Right lobe of liver (tissue), 6 donors: ENCODE results near the gene TENM4. TPM values are rescaled to one million over a fixed set of nuclear protein-coding genes. Genes with fewer than 3 reads are reported as not detected.

Source experiments
- ATAC-seq, 4 donors: fragments of 200-7000 bp; cut with Tn5 transposase; one replicate each; pipeline ENCODE4 v1.9.1; 2020; ENCODE audit warnings: mild to moderate bottlenecking in 4 of 4, moderate library complexity in 4 of 4
- DNase-seq, 3 donors: peaks; one replicate each; pipeline ENCODE4 v3.0.0-alpha.2; 2020
- H3K27ac ChIP-seq, 3 donors: fragments of 200-600 bp; one replicate each; pipeline ENCODE4 v1.8.0; 2022
- H3K27me3 ChIP-seq, 2 donors: fragments of 200-600 bp; one replicate each; pipeline ENCODE4 v1.8.0; 2022
- H3K36me3 ChIP-seq, 4 donors: fragments of 200-600 bp; sonication (generic) in 1 of 4; one replicate each; pipeline versions ENCODE4 v1.5.1 to v1.8.0; 2017 to 2022; ENCODE audit warnings: control low read depth in 1 of 4
- H3K4me1 ChIP-seq, 4 donors: fragments of 200-600 bp; sonication (generic) in 1 of 4; one replicate each; pipeline versions ENCODE4 v1.5.1 to v1.8.0; 2017 to 2022; ENCODE audit warnings: control low read depth in 1 of 4
- H3K4me3 ChIP-seq, 3 donors: fragments of 200-600 bp; one replicate each; pipeline ENCODE4 v1.8.0; 2022
- H3K9me3 ChIP-seq, 4 donors: fragments of 200-600 bp; sonication (generic) in 1 of 4; one replicate each; pipeline versions ENCODE4 v1.5.1 to v1.8.0; 2017 to 2022; ENCODE audit warnings: control low read depth in 1 of 4
- POLR2A ChIP-seq: fragments of 450-650 bp; IDR thresholded peaks from one replicate; pipeline ENCODE4 v1.6.1; 2017; ENCODE audit warnings: antibody characterized with exemption, mild to moderate bottlenecking
- WGBS: methylation state at CpG from one replicate; pipeline ENCODE4 v1.1.6; 2018; ENCODE audit warnings: low coverage, low lambda C conversion rate; ENCODE audit not compliant: insufficient coverage; ENCODE audit errors: missing lambda C conversion rate; 5-methylcytosine and 5-hydroxymethylcytosine counted together
- intact Hi-C, 2 donors: fragments of 100-400 bp; cut with DNase I; formaldehyde crosslinking; loops; one replicate each; pipeline versions ENCODE4 v1.11.2 to v1.14.1; 2022
- total RNA-seq, 6 experiments: library from RNA; depleted of rRNA in 2 of 6; stranded (reverse); fragments of >200 nt in 2 of 6; fragmentation: NEBNext Ultra II Directional in 3 of 6; extraction: Animal tissue kit (Norgen Biotek cat#: 25700) in 3 of 6; gene quantifications; one replicate each; pipeline versions ENCODE4 v1.1.0 to v1.2.4, GENCODE V29; 2016 to 2023
- TF ChIP-seq, protein P1 (sequence below), 4 donors: fragments of 200-600 bp in 3 of 4; fragments of 450-650 bp in 1 of 4; IDR thresholded peaks; one replicate each; pipeline versions ENCODE4 v1.5.1 to v1.8.0; 2016 to 2022; ENCODE audit warnings: antibody characterized with exemption in 4 of 4, mild to moderate bottlenecking in 2 of 4
- donor health status: DM: no; HTN: yes; CAD: no.
- donor health status: DM: no; HTN: no; CAD: no.
- donor health status: DM: no; HTN: no; CAD: no.
- donor health status: DM: no; HTN: yes; CAD: no.
- donor health status: DM: no; HTN: yes; CAD: no.

The TENM4 gene
- total RNA-seq, 6 experiments from 2014 or later: 0.04 to 0.58 (median 0.14) TPM; not detected in 2

DNA sequence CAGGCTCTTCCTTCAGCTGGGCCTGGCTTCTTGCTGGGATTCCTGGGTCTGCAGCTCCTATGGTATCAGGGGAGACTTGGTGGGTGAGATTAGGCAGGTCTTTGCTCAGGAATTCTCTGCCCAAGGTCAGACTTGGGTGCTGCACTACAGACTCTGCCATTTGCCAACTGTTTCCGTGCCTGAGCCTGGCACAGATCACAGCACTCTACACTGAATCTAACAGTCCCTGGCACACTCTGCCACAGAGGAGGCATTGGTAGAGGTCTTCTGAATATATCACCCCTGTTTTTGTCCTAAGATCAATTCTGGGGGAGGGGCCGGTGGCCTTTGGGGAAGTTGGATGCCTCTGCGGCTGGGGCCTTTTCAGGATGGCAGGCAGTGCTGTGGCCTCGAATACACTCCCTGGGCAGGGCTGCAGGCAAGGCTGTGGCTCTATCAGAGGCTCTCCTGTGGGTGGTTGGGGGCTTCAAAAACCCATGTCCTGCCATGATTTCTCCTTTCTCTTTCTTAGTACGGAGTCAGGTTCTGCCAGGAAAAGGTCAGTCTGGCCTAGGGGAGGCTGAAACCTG is 751.2 kb downstream of the TENM4 start:
- intact Hi-C loops: no loop called here
- Histone ChIP-seq H3K27ac (no peak overlapping the region), H3K9me3 (no peaks in the 10 kb centered on the region), H3K4me3 (no peak overlapping the region), H3K27me3 (no peaks in the 10 kb centered on the region), H3K4me1 (no peaks in the 10 kb centered on the region), H3K36me3 (no peaks in the 10 kb centered on the region)
- DNase-seq: no peak
- TF ChIP-seq, protein P1, sequence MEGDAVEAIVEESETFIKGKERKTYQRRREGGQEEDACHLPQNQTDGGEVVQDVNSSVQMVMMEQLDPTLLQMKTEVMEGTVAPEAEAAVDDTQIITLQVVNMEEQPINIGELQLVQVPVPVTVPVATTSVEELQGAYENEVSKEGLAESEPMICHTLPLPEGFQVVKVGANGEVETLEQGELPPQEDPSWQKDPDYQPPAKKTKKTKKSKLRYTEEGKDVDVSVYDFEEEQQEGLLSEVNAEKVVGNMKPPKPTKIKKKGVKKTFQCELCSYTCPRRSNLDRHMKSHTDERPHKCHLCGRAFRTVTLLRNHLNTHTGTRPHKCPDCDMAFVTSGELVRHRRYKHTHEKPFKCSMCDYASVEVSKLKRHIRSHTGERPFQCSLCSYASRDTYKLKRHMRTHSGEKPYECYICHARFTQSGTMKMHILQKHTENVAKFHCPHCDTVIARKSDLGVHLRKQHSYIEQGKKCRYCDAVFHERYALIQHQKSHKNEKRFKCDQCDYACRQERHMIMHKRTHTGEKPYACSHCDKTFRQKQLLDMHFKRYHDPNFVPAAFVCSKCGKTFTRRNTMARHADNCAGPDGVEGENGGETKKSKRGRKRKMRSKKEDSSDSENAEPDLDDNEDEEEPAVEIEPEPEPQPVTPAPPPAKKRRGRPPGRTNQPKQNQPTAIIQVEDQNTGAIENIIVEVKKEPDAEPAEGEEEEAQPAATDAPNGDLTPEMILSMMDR (IDR thresholded peaks at IDR 0.05): no peak
- TF ChIP-seq POLR2A: no peak
- 65% methylated on average over 4 of the region's 5 CpGs for WGBS
- ATAC-seq: no peak

DNA sequence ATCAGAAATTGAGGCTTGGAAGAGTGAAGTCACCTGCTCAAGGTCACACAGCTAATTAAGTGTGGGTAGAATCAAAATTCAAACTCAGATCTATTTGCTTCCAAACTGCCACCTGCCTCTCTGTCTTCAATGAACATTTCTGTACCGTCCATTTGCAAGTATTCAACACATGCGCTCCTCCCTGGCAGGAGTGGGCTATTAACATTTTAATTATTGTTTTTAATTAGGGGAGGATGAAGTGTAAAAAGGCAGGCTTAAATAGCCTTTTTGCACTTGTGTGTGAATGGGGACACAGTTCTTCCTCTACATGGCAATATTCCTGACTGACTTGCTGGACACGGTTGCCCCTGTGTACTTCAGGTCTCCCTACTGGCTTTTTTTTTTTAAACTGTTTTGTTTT is 751.7 kb downstream of the TENM4 start:
- H3K4me3 ChIP-seq: no peak overlapping the region
- H3K4me1 ChIP-seq: no peaks in the 10 kb centered on the region
- ATAC-seq (no peak), DNase-seq (no peak)
- H3K36me3 ChIP-seq: no peaks in the 10 kb centered on the region
- no peak overlapping the region for H3K27ac ChIP-seq
- intact Hi-C loops: no loop called here
- TF ChIP-seq POLR2A: no peak
- TF ChIP-seq, protein P1 (IDR thresholded peaks at IDR 0.05): no peak
- no peaks in the 10 kb centered on the region for H3K9me3 ChIP-seq
- no peaks in the 10 kb centered on the region for H3K27me3 ChIP-seq
- WGBS: 67% methylated on average over 3 of the region's 3 CpGs

DNA sequence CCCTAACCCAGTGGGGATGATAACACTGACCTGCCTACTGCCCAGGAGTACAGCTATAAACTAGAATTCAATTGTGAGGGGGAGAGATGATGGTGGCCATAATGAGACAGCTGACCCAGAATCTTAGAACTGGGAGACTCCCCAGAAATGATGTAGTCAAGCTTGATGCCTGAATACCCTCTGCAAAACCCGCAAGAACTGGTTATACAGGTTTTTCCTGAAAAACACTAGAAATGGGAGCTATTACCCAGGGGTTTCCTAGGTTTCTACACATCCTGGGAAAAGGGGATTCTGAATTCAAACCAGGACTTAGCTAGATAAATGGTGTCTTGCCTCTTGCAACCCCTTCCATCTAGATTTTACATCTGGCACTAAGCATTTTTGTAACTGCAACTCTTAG is 752.4 kb downstream of the TENM4 start:
- ATAC-seq: no peak
- no peaks in the 10 kb centered on the region for H3K36me3 ChIP-seq
- intact Hi-C loops: no loop called here
- no peak for DNase-seq
- no peak for TF ChIP-seq POLR2A
- TF ChIP-seq, protein P1 (IDR thresholded peaks at IDR 0.05): no peak
- H3K27me3 ChIP-seq: no peaks in the 10 kb centered on the region
- 56% methylated on average over 1 of the region's 1 CpG for WGBS
- H3K9me3 ChIP-seq: no peaks in the 10 kb centered on the region
- no peaks in the 10 kb centered on the region for H3K4me1 ChIP-seq
- H3K27ac ChIP-seq: no peak overlapping the region
- H3K4me3 ChIP-seq: no peak overlapping the region

DNA sequence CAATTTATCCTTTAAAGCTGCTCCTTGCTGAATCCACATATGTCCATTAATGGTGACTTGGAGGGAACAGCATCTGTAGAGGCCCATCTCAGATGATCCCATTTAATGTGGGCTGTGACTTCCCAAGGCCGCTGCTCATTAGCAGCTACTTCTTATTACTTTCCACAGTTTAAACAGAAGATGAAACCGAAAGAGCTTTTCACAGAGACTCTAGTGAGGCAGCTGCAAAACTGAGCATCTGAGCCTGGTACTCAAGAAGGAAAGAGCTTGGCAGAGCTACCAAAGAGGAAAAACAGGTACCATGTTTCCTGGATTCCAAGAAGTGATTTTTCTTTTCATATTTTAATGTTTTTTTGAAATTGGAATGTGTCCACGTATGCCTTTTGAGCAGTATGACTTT is 755.7 kb downstream of the TENM4 start:
- H3K36me3 ChIP-seq: no peaks in the 10 kb centered on the region
- intact Hi-C loops: no loop called here
- ATAC-seq (no peak), DNase-seq (no peak)
- no peaks in the 10 kb centered on the region for H3K4me1 ChIP-seq
- H3K27me3 ChIP-seq: no peaks in the 10 kb centered on the region
- WGBS: 55% methylated on average over 3 of the region's 3 CpGs
- H3K9me3 ChIP-seq: no peaks in the 10 kb centered on the region
- TF ChIP-seq, protein P1 (IDR thresholded peaks at IDR 0.05): no peak
- no peak for TF ChIP-seq POLR2A
- no peak overlapping the region for H3K27ac ChIP-seq
- no peak overlapping the region for H3K4me3 ChIP-seq

DNA sequence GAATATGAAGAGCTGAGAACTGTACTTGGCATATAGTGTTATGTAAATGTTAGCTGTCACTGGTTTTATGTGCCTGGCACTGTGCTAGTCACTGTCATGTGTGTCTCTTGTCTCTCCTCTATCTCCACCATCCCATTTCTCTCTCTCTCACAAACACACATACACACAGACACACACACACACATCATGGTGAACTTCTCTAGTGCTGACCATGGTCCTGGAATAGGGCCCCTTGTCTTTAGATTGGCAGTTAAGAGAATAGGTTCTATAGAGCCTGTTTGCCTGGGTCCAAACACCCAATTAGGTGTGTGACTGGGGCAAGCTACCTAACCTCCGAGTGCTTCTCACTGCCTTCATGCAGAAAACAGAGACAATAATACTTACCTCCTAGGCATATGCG is 756.5 kb downstream of the TENM4 start:
- Histone ChIP-seq H3K27me3 (no peaks in the 10 kb centered on the region), H3K27ac (no peak overlapping the region), H3K36me3 (no peaks in the 10 kb centered on the region), H3K4me1 (no peaks in the 10 kb centered on the region), H3K9me3 (no peaks in the 10 kb centered on the region), H3K4me3 (no peak overlapping the region)
- ATAC-seq (no peak), DNase-seq (no peak)
- WGBS: 50% methylated on average over 1 of the region's 2 CpGs
- TF ChIP-seq POLR2A: no peak
- TF ChIP-seq, protein P1 (IDR thresholded peaks at IDR 0.05): no peak
- intact Hi-C loops: no loop called here
